Transverse colon (tissue), 3 donors: ENCODE data around the gene CSNK2A1.

Experiments
- EP300 ChIP-seq: sonication (generic); formaldehyde crosslinking; IDR thresholded peaks from one replicate; pipeline ENCODE4 v1.6.1; 2017; ENCODE audit warnings: antibody characterized with exemption, low read depth
- POLR2A ChIP-seq: fragments of 450-650 bp; IDR thresholded peaks from one replicate; pipeline ENCODE4 v1.6.1; 2016; ENCODE audit warnings: antibody characterized with exemption, mild to moderate bottlenecking, moderate library complexity
- TF ChIP-seq, protein P1 (sequence below), 5 experiments: fragments of 200-600 bp in 3 of 5; fragments of 450-650 bp in 2 of 5; sonication (generic) in 3 of 5; IDR thresholded peaks; 1 replicate in 2 of 5; 2 replicates in 3 of 5; pipeline ENCODE4 v1.5.1; 2016 to 2017; ENCODE audit warnings: antibody characterized with exemption in 5 of 5, inconsistent platforms in 3 of 5, mild to moderate bottlenecking in 2 of 5, moderate library complexity in 1 of 5

DNA sequence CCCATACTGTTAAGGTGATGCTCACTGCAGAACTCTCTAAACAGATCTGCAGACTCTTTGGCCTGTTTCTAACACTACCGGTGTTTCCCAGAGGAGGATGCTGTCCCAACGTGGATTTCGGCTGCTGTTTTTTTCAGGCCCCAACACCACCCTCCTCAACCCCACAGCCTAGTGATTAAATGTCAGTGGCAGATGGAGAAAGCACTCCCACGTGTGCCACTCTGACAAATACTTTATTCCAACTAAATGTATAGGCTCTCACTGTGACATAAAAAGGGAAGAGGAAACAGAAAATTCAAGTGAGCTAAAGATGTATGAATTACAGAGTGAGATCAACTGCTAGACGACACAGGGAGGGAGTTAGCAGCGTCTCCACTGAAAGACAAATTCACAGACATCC, 84.8 kb downstream of the CSNK2A1 start:
- TF ChIP-seq, protein P1, sequence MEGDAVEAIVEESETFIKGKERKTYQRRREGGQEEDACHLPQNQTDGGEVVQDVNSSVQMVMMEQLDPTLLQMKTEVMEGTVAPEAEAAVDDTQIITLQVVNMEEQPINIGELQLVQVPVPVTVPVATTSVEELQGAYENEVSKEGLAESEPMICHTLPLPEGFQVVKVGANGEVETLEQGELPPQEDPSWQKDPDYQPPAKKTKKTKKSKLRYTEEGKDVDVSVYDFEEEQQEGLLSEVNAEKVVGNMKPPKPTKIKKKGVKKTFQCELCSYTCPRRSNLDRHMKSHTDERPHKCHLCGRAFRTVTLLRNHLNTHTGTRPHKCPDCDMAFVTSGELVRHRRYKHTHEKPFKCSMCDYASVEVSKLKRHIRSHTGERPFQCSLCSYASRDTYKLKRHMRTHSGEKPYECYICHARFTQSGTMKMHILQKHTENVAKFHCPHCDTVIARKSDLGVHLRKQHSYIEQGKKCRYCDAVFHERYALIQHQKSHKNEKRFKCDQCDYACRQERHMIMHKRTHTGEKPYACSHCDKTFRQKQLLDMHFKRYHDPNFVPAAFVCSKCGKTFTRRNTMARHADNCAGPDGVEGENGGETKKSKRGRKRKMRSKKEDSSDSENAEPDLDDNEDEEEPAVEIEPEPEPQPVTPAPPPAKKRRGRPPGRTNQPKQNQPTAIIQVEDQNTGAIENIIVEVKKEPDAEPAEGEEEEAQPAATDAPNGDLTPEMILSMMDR (IDR thresholded peaks at IDR 0.05): no peak
- no peak for TF ChIP-seq POLR2A
- no peak for TF ChIP-seq EP300
